Caco-2 (cell line): ENCODE results near the gene RPRML. TPM values are rescaled to one million over a fixed set of nuclear protein-coding genes. Genes with fewer than 3 reads are reported as not detected.

Experiments used
- BruUV-seq: library from RNA; stranded (reverse); fragments of 400-500 nt; replicated peaks from 2 replicates; lab custom pipeline; 2021; lab: Mats Ljungman, UMichigan
- CTCF ChIA-PET: fragments of 300-600 bp; sonication (Branson Sonifier 250); formaldehyde crosslinking; loops from one replicate; lab custom pipeline; 2022; ENCODE audit warnings: antibody characterized with exemption; lab: Charles Lee
- POLR2A ChIA-PET: fragments of 300-600 bp; sonication (Branson Sonifier 250); formaldehyde crosslinking; loops from one replicate; lab custom pipeline; 2022; ENCODE audit warnings: antibody characterized with exemption; lab: Charles Lee
- DNase-seq, 2 experiments: peaks; one replicate each; pipeline versions ENCODE4 v3.0.0 to v3.0.0-alpha.2; 2020 to 2022
- H3K27me3 ChIP-seq: replicated peaks from 2 replicates; pipeline ENCODE4 v1.6.0; 2011; ENCODE audit warnings: low read length; ENCODE audit not compliant: control insufficient read depth, insufficient read depth
- H3K36me3 ChIP-seq: 2 replicates; pipeline ENCODE4 v1.5.1; 2011; ENCODE audit warnings: low read length; ENCODE audit not compliant: control insufficient read depth, insufficient read depth
- H3K4me1 ChIP-seq: fragments of 250-450 bp; sonication (Bioruptor Pico); 2 replicates; pipeline ENCODE4 v1.5.1; 2020; ENCODE audit warnings: mild to moderate bottlenecking
- H3K4me3 ChIP-seq: 2 replicates; pipeline ENCODE4 v1.5.1; 2011; ENCODE audit warnings: low read depth, mild to moderate bottlenecking, control low read depth, low read length
- H3K9me3 ChIP-seq: fragments of 250-450 bp; sonication (Bioruptor Pico); 2 replicates; pipeline ENCODE4 v1.5.1; 2020; ENCODE audit warnings: mild to moderate bottlenecking, moderate library complexity
- H3K27ac Mint-ChIP-seq: one replicate; pipeline ENCODE4 v1.8.0; 2022; ENCODE audit warnings: mixed read lengths; ENCODE audit not compliant: unreplicated experiment
- H3K27me3 Mint-ChIP-seq: one replicate; pipeline ENCODE4 v1.8.0; 2022; ENCODE audit warnings: mixed read lengths; ENCODE audit not compliant: insufficient read depth, unreplicated experiment
- H3K36me3 Mint-ChIP-seq: one replicate; pipeline ENCODE4 v1.8.0; 2022; ENCODE audit warnings: mild to moderate bottlenecking, mixed read lengths; ENCODE audit not compliant: insufficient read depth, unreplicated experiment
- H3K4me1 Mint-ChIP-seq: one replicate; pipeline ENCODE4 v1.8.0; 2022; ENCODE audit warnings: low read depth, mixed read lengths; ENCODE audit not compliant: unreplicated experiment
- H3K4me3 Mint-ChIP-seq: one replicate; pipeline ENCODE4 v1.8.0; 2022; ENCODE audit warnings: mild to moderate bottlenecking, moderate library complexity, mixed read lengths; ENCODE audit not compliant: unreplicated experiment
- H3K9me3 Mint-ChIP-seq: one replicate; pipeline ENCODE4 v1.8.0; 2022; ENCODE audit warnings: mixed read lengths; ENCODE audit not compliant: unreplicated experiment
- intact Hi-C: fragments of 100-400 bp; cut with micrococcal nuclease; formaldehyde crosslinking; loops from one replicate; pipeline ENCODE4 v1.10.0; 2022; ENCODE audit not compliant: unreplicated experiment
- total RNA-seq: library from RNA; stranded (reverse); gene quantifications from 2 replicates; pipeline ENCODE4 v1.2.3, GENCODE V29; 2022
- TF ChIP-seq, protein P1 (sequence below), 2 experiments: fragments of 200-600 bp in 1 of 2; IDR thresholded peaks; 1 replicate in 1 of 2; 2 replicates in 1 of 2; pipeline versions ENCODE4 v1.5.1 to v1.8.0; 2011 to 2022; ENCODE audit warnings: antibody characterized with exemption in 1 of 2, control low read depth in 1 of 2, inconsistent platforms in 1 of 2, low read depth in 1 of 2, low read length in 1 of 2, mild to moderate bottlenecking in 1 of 2, moderate library complexity in 1 of 2; ENCODE audit not compliant: insufficient read depth in 1 of 2, severe bottlenecking in 1 of 2, unreplicated experiment in 1 of 2

The RPRML gene
- total RNA-seq, 1 experiment from 2014 or later = not detected

- no peaks in the 10 kb centered on the region for H3K36me3 Mint-ChIP-seq
- H3K4me1 Mint-ChIP-seq = no peaks in the 10 kb centered on the region
- ChIA-PET CTCF (no interaction called here), POLR2A (no interaction called here)
- no peak overlapping the region for H3K4me3 ChIP-seq
- intact Hi-C loops = no loop called here
- H3K36me3 ChIP-seq = no peaks in the 10 kb centered on the region
- H3K9me3 Mint-ChIP-seq = no peaks in the 10 kb centered on the region
- no TSS peak for BruUV-seq
- no peak overlapping the region for H3K4me3 Mint-ChIP-seq
- H3K27me3 ChIP-seq = peaks cover 3% of the 10 kb centered on the region; the same call in 1 of the 2 replicates
- peaks cover 27% of the 10 kb centered on the region for H3K27me3 Mint-ChIP-seq
- no peaks in the 10 kb centered on the region for H3K9me3 ChIP-seq
- no peak overlapping the region for H3K27ac Mint-ChIP-seq
- TF ChIP-seq, protein P1, sequence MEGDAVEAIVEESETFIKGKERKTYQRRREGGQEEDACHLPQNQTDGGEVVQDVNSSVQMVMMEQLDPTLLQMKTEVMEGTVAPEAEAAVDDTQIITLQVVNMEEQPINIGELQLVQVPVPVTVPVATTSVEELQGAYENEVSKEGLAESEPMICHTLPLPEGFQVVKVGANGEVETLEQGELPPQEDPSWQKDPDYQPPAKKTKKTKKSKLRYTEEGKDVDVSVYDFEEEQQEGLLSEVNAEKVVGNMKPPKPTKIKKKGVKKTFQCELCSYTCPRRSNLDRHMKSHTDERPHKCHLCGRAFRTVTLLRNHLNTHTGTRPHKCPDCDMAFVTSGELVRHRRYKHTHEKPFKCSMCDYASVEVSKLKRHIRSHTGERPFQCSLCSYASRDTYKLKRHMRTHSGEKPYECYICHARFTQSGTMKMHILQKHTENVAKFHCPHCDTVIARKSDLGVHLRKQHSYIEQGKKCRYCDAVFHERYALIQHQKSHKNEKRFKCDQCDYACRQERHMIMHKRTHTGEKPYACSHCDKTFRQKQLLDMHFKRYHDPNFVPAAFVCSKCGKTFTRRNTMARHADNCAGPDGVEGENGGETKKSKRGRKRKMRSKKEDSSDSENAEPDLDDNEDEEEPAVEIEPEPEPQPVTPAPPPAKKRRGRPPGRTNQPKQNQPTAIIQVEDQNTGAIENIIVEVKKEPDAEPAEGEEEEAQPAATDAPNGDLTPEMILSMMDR (IDR thresholded peaks at IDR 0.05; ENCODE audit: insufficient read depth in 1 of 2, low read depth in 1 of 2, low read length in 1 of 2, severe bottlenecking in 1 of 2, unreplicated experiment in 1 of 2) = no peak
- H3K4me1 ChIP-seq = no peaks in the 10 kb centered on the region
- DNase-seq = no peak
Observed at GRCh38 chr17:46984892-46985291, 5.8 kb upstream of the RPRML start.

DNA sequence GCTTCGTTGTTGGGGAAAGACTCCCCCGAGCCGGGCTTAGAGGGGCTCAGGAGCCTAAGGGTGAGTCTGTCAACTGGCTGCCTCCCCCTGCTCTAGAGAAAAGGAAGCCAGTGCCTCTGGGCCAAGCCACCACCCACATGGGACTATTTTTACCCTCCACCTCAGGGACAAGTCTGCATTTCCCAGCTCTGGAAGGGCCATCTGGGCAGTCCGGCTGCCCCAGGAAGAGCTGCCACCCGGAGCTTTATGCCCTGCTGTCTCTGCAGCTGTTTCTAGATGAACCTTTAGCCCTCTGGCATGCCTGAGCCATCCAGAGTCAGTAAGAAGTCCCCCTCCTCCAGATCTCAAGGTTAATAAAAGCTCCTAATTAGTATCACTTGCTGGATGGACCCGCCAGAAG lies 5.3 kb upstream of the RPRML start:
- Histone ChIP-seq H3K27me3 (peaks cover 3% of the 10 kb centered on the region; the same call in 1 of the 2 replicates), H3K4me1 (peaks cover 1% of the 10 kb centered on the region; the same call in 1 of the 2 replicates), H3K4me3 (no peak overlapping the region), H3K9me3 (no peaks in the 10 kb centered on the region), H3K36me3 (no peaks in the 10 kb centered on the region)
- Mint-ChIP-seq H3K36me3 (no peaks in the 10 kb centered on the region), H3K27ac (no peak overlapping the region), H3K9me3 (no peaks in the 10 kb centered on the region), H3K27me3 (peaks cover 25% of the 10 kb centered on the region), H3K4me1 (no peaks in the 10 kb centered on the region), H3K4me3 (no peak overlapping the region)
- no TSS peak for BruUV-seq
- POLR2A ChIA-PET = no interaction called here
- TF ChIP-seq, protein P1 (IDR thresholded peaks at IDR 0.05; ENCODE audit: insufficient read depth in 1 of 2, low read depth in 1 of 2, low read length in 1 of 2, severe bottlenecking in 1 of 2, unreplicated experiment in 1 of 2) = no peak
- no peak for DNase-seq
- intact Hi-C loops = no loop called here
- CTCF ChIA-PET = no interaction called here

DNA sequence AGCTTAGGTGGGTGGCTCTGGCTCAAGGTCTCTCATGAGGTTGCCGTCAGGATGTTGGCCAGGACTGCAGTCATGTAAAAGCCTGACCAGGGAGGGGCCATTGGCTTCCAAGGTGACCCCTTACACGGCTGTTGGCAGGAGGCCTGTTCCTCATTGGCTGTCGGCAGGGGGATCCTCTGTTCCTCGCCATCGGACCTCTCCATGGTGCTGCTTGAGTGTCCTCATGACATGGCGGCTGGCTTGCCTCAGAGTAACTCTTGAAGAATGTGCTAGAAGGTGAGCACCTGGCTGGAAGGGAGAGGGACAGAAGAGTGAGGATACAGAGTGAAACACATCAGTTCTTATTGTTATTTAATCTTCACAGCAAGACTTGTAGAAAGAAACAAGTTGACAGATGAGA lies 4.7 kb upstream of the RPRML start:
- no peak overlapping the region for H3K27ac Mint-ChIP-seq
- TF ChIP-seq, protein P1 (IDR thresholded peaks at IDR 0.05; ENCODE audit: insufficient read depth in 1 of 2, low read depth in 1 of 2, low read length in 1 of 2, severe bottlenecking in 1 of 2, unreplicated experiment in 1 of 2) = no peak
- Histone ChIP-seq H3K4me1 (peaks cover 4% of the 10 kb centered on the region; the same call in 1 of the 2 replicates), H3K27me3 (peaks cover 1% of the 10 kb centered on the region; the same call in 1 of the 2 replicates), H3K4me3 (no peak overlapping the region), H3K9me3 (no peaks in the 10 kb centered on the region), H3K36me3 (no peaks in the 10 kb centered on the region)
- no peaks in the 10 kb centered on the region for H3K9me3 Mint-ChIP-seq
- peaks cover 24% of the 10 kb centered on the region for H3K27me3 Mint-ChIP-seq
- intact Hi-C loops = no loop called here
- no TSS peak for BruUV-seq
- no peaks in the 10 kb centered on the region for H3K36me3 Mint-ChIP-seq
- ChIA-PET POLR2A (no interaction called here), CTCF (interaction anchor here (0.6 to 0.7 kb wide), 2 partner anchors 22 to 128 kb away, joined by 5 to 6 read pairs; no protein-coding TSS in a partner anchor)
- DNase-seq = no peak
- H3K4me3 Mint-ChIP-seq = no peak overlapping the region
- no peaks in the 10 kb centered on the region for H3K4me1 Mint-ChIP-seq
